Spleen (tissue), 7 donors: ENCODE measurements around the gene AKIRIN2.

Source experiments
- CTCF ChIP-seq, 11 experiments: fragments of 200-600 bp in 7 of 11; fragments of 450-650 bp in 4 of 11; sonication (generic) in 4 of 11; IDR thresholded peaks in 8 of 11; conservative IDR thresholded peaks in 3 of 11; 1 replicate in 7 of 11; 2 replicates in 4 of 11; pipeline versions ENCODE4 v1.4.0 to v1.8.0; 2016 to 2021; ENCODE audit warnings: antibody characterized with exemption in 11 of 11, inconsistent platforms in 4 of 11, mild to moderate bottlenecking in 1 of 11
- POLR2A ChIP-seq, 3 donors: fragments of 450-650 bp; IDR thresholded peaks; one replicate each; pipeline ENCODE4 v1.5.1; 2017; ENCODE audit warnings: antibody characterized with exemption in 3 of 3, mild to moderate bottlenecking in 1 of 3
- donor health status: DM: no; HTN: no; CAD: no; lungs with moderate emphysema.
- donor health status: DM: no; HTN: no; CAD: no.
- donor health status: DM: no; HTN: no; CAD: no.

DNA sequence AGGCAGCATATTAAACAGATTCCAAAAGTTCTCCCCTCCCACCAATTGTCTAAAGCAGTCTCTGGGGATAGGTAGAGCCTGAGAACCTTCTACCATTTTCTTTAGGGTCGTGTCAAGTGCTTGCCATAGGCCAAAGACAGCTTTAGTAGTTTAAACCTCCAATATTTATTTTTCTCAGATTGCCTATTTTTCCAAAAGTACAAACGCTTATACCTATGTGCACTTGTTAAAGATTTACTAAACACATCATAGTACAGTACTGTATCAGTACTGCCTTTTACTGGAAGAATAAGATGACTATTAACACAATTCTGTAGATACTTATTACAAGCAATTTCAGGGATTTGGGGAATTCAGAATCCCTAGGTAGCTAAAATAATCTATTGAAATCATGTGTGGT lies 29.4 kb downstream of the AKIRIN2 start:
- TF ChIP-seq POLR2A (IDR thresholded peaks at IDR 0.05) (no peak), CTCF (IDR thresholded peaks at IDR 0.05 in 8 of 11, conservative IDR thresholded peaks at IDR 0.05 in 3 of 11) (no peak)
